Lower leg skin (tissue), 3 donors: ENCODE measurements around the gene HADHB.

Experiments
- POLR2A ChIP-seq, 2 donors: fragments of 450-650 bp; IDR thresholded peaks; one replicate each; pipeline ENCODE4 v1.6.1; 2016 to 2017; ENCODE audit warnings: antibody characterized with exemption in 2 of 2, mild to moderate bottlenecking in 1 of 2, moderate library complexity in 1 of 2
- TF ChIP-seq, protein P1 (sequence below), 3 donors: fragments of 450-650 bp; IDR thresholded peaks; one replicate each; pipeline ENCODE4 v1.5.1; 2016; ENCODE audit warnings: antibody characterized with exemption in 3 of 3, mild to moderate bottlenecking in 3 of 3, moderate library complexity in 2 of 3

GRCh38 chr2:26229595-26229994 is 15.1 kb upstream of the HADHB start:
- TF ChIP-seq, protein P1, sequence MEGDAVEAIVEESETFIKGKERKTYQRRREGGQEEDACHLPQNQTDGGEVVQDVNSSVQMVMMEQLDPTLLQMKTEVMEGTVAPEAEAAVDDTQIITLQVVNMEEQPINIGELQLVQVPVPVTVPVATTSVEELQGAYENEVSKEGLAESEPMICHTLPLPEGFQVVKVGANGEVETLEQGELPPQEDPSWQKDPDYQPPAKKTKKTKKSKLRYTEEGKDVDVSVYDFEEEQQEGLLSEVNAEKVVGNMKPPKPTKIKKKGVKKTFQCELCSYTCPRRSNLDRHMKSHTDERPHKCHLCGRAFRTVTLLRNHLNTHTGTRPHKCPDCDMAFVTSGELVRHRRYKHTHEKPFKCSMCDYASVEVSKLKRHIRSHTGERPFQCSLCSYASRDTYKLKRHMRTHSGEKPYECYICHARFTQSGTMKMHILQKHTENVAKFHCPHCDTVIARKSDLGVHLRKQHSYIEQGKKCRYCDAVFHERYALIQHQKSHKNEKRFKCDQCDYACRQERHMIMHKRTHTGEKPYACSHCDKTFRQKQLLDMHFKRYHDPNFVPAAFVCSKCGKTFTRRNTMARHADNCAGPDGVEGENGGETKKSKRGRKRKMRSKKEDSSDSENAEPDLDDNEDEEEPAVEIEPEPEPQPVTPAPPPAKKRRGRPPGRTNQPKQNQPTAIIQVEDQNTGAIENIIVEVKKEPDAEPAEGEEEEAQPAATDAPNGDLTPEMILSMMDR (IDR thresholded peaks at IDR 0.05), result no peak
- no peak for TF ChIP-seq POLR2A (IDR thresholded peaks at IDR 0.05)
